GM19372 (cell line): Measurements from ENCODE around the gene PRKG1.
"Not testable (repeated sequence)": the region's sequence is repeated elsewhere in the genome, so short reads cannot be mapped to it uniquely, and the experiment has no call there.

Experiments used
- ATAC-seq: cut with Tn5 transposase; IDR thresholded peaks from one replicate; pipeline ENCODE4 v1.9.1; 2021; ENCODE audit warnings: mild to moderate bottlenecking, low read depth, moderate library complexity; ENCODE audit not compliant: unreplicated experiment

PRKG1 gene

GRCh38 chr10:51312817-51313216 is 238.5 kb downstream of the PRKG1 start:
- ATAC-seq, result no peak

DNA sequence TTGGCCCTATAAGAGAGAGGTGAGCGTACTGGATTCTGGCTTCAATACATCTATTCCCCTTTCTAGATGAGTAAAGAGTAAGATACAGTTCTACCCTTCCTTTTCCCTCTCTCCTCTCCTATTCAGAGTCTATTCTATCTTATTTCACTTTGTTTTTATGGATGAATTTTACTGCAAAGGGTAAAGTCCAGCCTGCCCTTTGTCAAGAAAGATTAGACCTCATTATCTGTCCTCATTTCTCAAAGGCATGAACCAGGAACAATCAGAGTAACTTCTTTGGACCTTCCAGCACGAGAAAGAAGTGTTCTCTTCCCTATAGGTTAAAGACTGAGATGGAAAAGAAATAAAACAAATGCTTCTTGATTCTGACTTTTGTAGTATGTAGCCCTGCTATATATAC is 239.0 kb downstream of the PRKG1 start:
- no peak for ATAC-seq

GRCh38 chr10:51313773-51314478 is 239.6 kb downstream of the PRKG1 start:
- no peak for ATAC-seq

- no peak for ATAC-seq
These were observed 240.2 kb downstream of the PRKG1 start for GRCh38 chr10:51314481-51314880.

DNA sequence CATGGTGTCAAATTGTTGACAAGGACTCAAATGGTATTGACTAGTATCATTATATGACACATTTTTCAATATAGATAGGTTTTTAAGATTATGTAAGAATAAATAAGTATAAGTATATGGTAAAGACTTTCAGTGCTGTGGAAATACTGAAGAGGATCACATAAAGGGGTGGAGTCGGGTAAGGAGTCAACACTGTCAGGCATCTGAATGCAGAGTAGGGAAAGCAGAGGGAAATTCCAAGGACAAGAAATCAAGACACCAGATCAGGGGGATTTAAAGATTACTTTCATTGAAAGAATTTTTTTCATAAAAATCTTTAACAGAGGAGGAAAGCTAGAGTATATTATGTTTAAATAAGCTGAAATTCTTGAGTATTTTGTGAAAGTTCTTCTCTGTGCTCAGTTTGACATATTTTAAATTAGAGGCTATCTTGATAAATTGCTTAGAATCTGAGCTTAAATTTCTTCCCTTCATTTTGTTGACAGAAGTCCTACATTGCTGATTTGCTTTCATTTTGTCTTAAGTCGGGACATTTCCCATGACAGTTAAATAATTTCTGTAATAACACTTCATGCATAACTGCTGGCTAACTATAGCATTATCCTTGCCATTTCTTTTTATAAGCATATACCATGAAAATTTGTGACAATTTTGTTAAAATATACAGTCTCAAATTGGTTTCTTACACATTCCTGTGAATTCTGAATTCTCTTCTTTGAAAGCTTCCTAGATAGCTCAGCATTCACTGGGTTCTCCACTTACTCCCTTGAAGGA is 244.3 kb downstream of the PRKG1 start:
- ATAC-seq, result no peak

GRCh38 chr10:51319173-51319435 is 244.8 kb downstream of the PRKG1 start:
- ATAC-seq, result no peak

DNA sequence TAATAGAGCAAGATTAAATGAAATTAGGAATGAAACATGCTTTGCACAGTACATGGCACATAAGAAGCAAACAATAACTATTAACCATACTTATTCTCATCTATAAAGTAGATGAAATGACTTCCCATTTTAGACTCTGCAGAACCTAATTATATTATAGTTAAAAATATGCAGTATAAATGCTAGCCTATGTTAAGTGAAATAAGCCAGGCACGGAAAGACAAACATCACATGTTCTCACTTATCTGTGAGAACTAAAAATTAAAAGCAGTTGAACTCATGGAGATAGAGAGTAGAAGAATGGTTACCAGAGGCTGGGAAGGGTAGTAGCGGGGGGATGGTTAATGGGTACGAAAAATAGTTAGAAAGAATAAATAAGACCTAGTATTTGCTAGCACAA is 247.0 kb downstream of the PRKG1 start:
- no peak for ATAC-seq

DNA sequence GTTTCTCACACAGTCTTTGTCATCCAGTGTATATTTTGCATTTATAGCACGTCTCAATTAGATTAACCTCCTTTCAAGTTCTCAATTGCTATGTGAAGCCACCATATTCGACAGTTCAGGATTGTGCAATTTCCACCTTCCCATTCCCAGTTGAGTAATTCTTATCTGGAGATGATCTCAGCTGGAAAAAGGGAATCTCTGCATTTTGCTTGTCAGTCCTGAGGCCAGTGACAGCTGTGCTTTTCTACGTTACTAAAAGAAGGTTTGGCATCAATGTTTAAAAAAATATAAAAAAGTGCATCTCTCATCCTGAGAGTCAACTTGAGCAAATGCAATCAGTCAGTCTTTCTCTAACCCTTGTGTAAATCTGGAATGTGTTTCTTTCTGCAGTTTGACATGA is 247.7 kb downstream of the PRKG1 start:
- no peak for ATAC-seq

- no peak for ATAC-seq
These were observed 251.4 kb downstream of the PRKG1 start for GRCh38 chr10:51325649-51326048.

DNA sequence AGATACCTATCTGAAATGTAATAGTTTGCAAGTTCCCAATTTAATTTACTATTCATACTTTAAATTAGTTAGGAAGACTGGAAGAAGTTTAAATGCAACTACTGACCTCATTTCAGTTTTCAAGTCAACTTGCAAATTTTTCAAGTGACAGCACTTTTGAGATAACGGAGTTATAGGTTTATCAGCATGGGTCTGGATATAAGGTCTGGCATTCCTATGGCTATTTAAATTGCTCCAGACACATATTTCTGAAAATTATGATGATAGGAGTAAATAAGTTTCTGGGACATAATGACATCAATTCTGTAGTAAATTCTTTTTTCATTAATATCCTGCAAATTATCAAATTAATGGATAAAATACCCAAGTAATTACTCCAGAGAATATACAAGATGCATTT is 251.9 kb downstream of the PRKG1 start:
- no peak for ATAC-seq

GRCh38 chr10:51327432-51327831 is 253.1 kb downstream of the PRKG1 start:
- no peak for ATAC-seq

DNA sequence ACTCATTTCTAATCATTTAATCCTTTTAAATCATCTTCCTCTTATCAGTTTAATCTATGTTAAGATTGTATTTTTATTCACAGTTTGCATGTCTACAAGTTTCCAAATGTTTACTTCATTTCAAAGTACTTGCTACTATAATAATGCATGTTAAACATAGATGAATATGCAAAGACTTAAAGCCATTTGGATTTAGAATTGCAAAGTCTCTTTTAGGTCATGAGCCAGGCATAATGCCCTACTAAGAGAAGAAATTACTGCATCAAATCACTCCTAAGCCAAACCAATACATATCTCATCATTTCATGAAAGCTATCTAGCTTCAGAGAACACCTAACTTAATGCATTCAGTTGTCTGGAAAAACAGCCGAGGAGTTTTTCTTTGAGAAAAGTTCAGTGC is 266.1 kb downstream of the PRKG1 start:
- ATAC-seq, result no peak

DNA sequence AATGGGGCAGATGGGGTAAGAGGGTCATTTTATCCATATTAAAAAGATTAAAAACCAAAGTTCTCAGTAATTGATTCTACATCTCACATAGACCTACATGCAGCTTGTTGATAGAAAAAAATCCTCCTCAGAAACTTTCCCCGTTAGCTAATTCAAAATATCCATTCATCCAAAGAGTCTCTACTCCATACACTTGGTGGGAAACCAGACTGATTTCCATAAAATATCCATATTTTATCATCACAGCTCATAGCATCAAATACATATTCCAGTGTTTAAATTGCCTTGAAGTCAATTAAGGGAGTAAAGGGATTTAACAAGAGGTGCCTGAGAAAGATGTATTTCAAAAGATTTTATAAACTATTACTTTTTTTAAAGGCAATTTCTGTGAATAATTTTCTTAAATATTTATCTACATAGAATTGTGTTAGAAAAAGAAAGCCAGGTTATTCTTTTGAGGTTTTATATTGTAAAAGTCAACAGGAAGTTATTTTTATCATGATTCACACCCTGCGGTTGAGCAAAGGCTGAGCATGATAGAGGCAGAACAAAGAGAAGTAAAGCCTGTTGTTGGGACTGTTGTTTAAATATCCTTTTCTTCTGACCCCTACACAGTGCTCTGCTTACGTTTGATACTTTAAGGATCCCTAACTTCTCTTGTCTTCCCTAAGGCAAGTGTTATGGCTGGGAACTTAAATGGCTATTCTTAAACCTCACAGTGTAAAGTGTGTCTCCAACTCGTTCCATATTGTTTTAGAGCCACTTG is 266.7 kb downstream of the PRKG1 start:
- no peak for ATAC-seq

DNA sequence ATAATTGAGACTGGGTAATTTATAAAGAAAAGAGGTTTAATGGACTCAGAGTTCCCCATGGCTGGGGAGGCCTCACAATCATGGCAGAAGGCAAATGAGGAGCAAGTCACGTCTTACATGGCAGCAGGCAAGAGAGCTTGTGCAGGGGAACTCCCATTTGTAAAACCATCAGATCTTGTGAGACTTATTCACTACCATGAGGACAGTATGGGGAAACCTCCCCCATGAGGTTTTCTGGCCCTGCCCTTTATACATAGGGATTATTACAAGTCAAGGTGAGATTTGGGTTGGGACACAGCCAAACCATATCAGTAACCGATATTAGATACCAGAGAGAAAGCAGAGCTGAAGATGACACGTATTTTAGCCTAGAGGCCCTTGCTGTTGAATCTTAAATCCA is 267.5 kb downstream of the PRKG1 start:
- not testable (repeated sequence) for ATAC-seq

GRCh38 chr10:51342381-51342780 is 268.1 kb downstream of the PRKG1 start:
- ATAC-seq, result no peak

DNA sequence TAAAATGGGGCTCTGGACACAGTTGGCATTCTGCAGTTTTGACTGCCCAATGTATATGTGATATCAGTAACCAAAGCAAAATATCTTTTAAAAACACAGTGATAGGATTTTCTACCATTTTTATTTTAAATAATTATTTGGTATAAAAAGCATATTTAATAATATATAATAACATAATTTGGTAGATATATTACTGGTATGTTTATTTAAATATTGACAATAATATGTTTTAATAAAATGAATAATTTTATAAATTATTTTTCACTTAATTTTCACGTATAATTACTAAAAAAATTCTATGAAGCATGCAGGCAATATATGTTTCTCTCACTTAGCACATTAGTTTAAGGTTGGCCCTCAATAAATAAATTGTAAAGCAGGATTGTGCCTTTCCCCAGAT is 269.1 kb downstream of the PRKG1 start:
- ATAC-seq, result no peak

GRCh38 chr10:51344371-51344770 is 270.1 kb downstream of the PRKG1 start:
- no peak for ATAC-seq

DNA sequence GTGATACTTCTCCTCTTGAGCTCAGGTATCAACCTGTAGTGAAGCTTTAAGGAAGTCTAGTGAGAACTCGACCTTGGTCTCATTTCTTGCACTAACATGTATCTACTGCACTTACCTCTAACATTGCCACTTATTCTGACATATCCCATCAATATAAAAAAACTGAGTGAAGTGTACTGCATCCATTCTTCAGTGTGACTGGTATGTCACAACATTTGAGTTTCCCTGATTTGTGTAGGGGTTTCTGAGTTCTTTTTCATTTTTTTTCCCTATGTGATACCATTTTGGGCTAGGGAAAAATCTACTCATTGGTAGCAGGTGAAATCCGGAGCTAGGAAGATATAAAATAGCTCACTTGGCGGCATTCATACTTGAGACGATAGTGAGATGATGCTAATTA is 274.3 kb downstream of the PRKG1 start:
- no peak for ATAC-seq

GRCh38 chr10:51357170-51357569 is 282.9 kb downstream of the PRKG1 start:
- no peak for ATAC-seq

- ATAC-seq, result no peak
These were observed 283.9 kb downstream of the PRKG1 start for GRCh38 chr10:51358227-51358626.

- no peak for ATAC-seq
These were observed 289.1 kb downstream of the PRKG1 start for GRCh38 chr10:51363415-51363814.

GRCh38 chr10:51364674-51365073 is 290.4 kb downstream of the PRKG1 start:
- no peak for ATAC-seq
